OCI-LY3 (cell line): ENCODE results near the gene PRRC1.

ENCODE experiments used
- EZH2phosphoT487 ChIP-seq: fragments of 200-600 bp; shearing (Covaris generic); IDR thresholded peaks from 2 replicates; pipeline ENCODE4 v1.6.1; 2018; ENCODE audit warnings: antibody characterized with exemption, mixed run types, low read depth
- TF ChIP-seq, protein P1 (sequence below): fragments of 200-600, 300-600 bp; sonication (generic); IDR thresholded peaks from 2 replicates; pipeline ENCODE4 v1.5.1; 2014; ENCODE audit warnings: antibody characterized with exemption, low read length, low read depth

DNA sequence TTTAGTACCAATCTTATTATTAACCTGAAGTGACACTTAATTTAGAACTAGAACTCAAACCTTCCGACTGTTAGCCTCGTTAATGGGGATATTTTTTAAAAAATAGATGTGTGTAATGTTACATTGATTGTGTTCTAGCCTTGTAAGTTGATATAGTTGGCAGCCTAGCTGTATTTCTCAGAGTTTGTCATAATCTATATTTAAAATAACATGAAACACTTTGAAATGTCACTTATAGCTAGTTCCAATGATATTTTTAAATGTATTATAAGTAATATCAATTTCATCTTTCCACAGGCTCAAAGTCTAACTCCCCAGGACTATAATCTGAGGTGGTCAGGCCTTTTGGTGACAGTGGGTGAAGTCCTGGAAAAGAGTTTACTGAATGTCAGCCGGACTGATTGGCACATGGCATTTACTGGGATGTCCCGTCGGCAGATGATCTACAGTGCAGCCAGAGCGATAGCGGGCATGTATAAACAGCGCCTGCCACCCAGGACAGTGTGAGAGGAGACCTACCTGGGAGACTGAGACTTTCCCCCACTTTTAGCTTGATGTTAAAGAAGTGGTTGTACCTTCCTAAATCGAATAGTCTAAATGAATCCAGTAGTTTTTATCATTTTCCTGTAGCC is 34.1 kb downstream of the PRRC1 start:
- TF ChIP-seq, protein P1, sequence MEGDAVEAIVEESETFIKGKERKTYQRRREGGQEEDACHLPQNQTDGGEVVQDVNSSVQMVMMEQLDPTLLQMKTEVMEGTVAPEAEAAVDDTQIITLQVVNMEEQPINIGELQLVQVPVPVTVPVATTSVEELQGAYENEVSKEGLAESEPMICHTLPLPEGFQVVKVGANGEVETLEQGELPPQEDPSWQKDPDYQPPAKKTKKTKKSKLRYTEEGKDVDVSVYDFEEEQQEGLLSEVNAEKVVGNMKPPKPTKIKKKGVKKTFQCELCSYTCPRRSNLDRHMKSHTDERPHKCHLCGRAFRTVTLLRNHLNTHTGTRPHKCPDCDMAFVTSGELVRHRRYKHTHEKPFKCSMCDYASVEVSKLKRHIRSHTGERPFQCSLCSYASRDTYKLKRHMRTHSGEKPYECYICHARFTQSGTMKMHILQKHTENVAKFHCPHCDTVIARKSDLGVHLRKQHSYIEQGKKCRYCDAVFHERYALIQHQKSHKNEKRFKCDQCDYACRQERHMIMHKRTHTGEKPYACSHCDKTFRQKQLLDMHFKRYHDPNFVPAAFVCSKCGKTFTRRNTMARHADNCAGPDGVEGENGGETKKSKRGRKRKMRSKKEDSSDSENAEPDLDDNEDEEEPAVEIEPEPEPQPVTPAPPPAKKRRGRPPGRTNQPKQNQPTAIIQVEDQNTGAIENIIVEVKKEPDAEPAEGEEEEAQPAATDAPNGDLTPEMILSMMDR = no peak
- no peak for TF ChIP-seq EZH2phosphoT487
